GM19468 (cell line): ENCODE measurements around the gene IL15.
"Not testable (repeated sequence)": the region's sequence is repeated elsewhere in the genome, so short reads cannot be mapped to it uniquely, and the experiment has no call there.

Experiments
- ATAC-seq: cut with Tn5 transposase; IDR thresholded peaks from one replicate; pipeline ENCODE4 v1.9.1; 2021; ENCODE audit warnings: mild to moderate bottlenecking, moderate library complexity, moderate number of reproducible peaks; ENCODE audit not compliant: unreplicated experiment; ENCODE audit errors: extremely low read depth

Gene IL15

GRCh38 chr4:141692081-141692480, 55.7 kb downstream of the IL15 start:
- ATAC-seq, result no peak

GRCh38 chr4:141697116-141697515, 60.7 kb downstream of the IL15 start:
- no peak for ATAC-seq

GRCh38 chr4:141702472-141703182, 66.2 kb downstream of the IL15 start:
- ATAC-seq, result no peak

GRCh38 chr4:141703497-141703896, 67.1 kb downstream of the IL15 start:
- no peak for ATAC-seq

- ATAC-seq, result peak; percentile 69
Observed at GRCh38 chr4:141705048-141705746, 68.8 kb downstream of the IL15 start.

GRCh38 chr4:141705747-141706377, 69.5 kb downstream of the IL15 start:
- no peak for ATAC-seq

GRCh38 chr4:141706445-141706844, 70.1 kb downstream of the IL15 start:
- no peak for ATAC-seq

- no peak for ATAC-seq
Observed at GRCh38 chr4:141711211-141711610, 74.8 kb downstream of the IL15 start.

GRCh38 chr4:141713185-141713584, 76.8 kb downstream of the IL15 start:
- no peak for ATAC-seq

- no peak for ATAC-seq
Observed at GRCh38 chr4:141713771-141714445, 77.5 kb downstream of the IL15 start.

GRCh38 chr4:141719585-141719984, 83.2 kb downstream of the IL15 start:
- no peak for ATAC-seq

GRCh38 chr4:141721174-141721573, 84.8 kb downstream of the IL15 start:
- no peak for ATAC-seq

- ATAC-seq, result no peak
Observed at GRCh38 chr4:141724646-141725045, 88.3 kb downstream of the IL15 start.

- no peak for ATAC-seq
Observed at GRCh38 chr4:141727420-141727819, 91.0 kb downstream of the IL15 start.

- no peak for ATAC-seq
Observed at GRCh38 chr4:141730805-141731204, 94.4 kb downstream of the IL15 start.

- ATAC-seq, result no peak
Observed at GRCh38 chr4:141731481-141731880, 95.1 kb downstream of the IL15 start.

GRCh38 chr4:141739636-141740035, 103.3 kb downstream of the IL15 start:
- no peak for ATAC-seq

- ATAC-seq, result no peak
Observed at GRCh38 chr4:141746026-141746425, 109.6 kb downstream of the IL15 start.

GRCh38 chr4:141751806-141752205, 115.4 kb downstream of the IL15 start:
- not testable (repeated sequence) for ATAC-seq

- ATAC-seq, result no peak
Observed at GRCh38 chr4:141757287-141757686, 120.9 kb downstream of the IL15 start.
